GM12878 (cell line): ENCODE measurements around the gene SECISBP2. TPM values are rescaled to one million over a fixed set of nuclear protein-coding genes. Genes with fewer than 3 reads are reported as not detected.

Source experiments
- ATAC-seq: fragments of 200-7000 bp; cut with Tn5 transposase; 3 replicates; pipeline ENCODE4 v1.9.1; 2020; ENCODE audit warnings: mild to moderate bottlenecking, moderate library complexity
- BruUV-seq: library from RNA; stranded (reverse); fragments of 400-500 nt; replicated peaks from 2 replicates; lab custom pipeline; 2021; lab: Mats Ljungman, UMichigan
- CTCF ChIA-PET: fragments of 300-600 bp; sonication (Branson Sonifier 250); formaldehyde crosslinking; extraction: SDS; loops from one replicate; lab custom pipeline; 2021; ENCODE audit warnings: inconsistent platforms; lab: Yijun Ruan, JAX
- POLR2A ChIA-PET: fragments of 350-600 bp; formaldehyde crosslinking; extraction: SDS; loops from one replicate; lab custom pipeline; 2021; ENCODE audit warnings: inconsistent platforms; lab: Charles Lee
- RAD21 ChIA-PET: fragments of 300-600 bp; sonication (Branson Sonifier 250); formaldehyde crosslinking; loops from one replicate; lab custom pipeline; 2023; ENCODE audit warnings: antibody characterized with exemption; ENCODE audit not compliant: unreplicated experiment; lab: Charles Lee
- SMC1A ChIA-PET: fragments of 300-600 bp; sonication (Branson Sonifier 250); formaldehyde crosslinking; loops from one replicate; lab custom pipeline; 2023; ENCODE audit not compliant: unreplicated experiment, uncharacterized antibody; lab: Charles Lee
- DNase-seq: peaks from one replicate; pipeline ENCODE4 v3.0.0-alpha.2; 2011; ENCODE audit warnings: low read depth, low spot score
- FAIRE-seq: peaks from 3 replicates; lab custom pipeline; 2011; peaks lifted over from hg19 to GRCh38; lab: Jason Lieb, UNC
- H2AFZ ChIP-seq: 2 replicates; pipeline ENCODE4 v1.6.0; 2011; ENCODE audit warnings: low read depth, low read length, control low read depth; ENCODE audit not compliant: control insufficient read depth
- H3K27ac ChIP-seq: 2 replicates; pipeline ENCODE4 v1.5.1; 2011; ENCODE audit warnings: control low read depth; ENCODE audit not compliant: control insufficient read depth, insufficient read depth
- H3K27me3 ChIP-seq, 2 experiments: replicated peaks in 1 of 2; 2 replicates each; pipeline versions ENCODE4 v1.6.0 to v1.6.1; 2011; ENCODE audit warnings: low read length in 1 of 2; ENCODE audit not compliant: control insufficient read depth in 2 of 2, insufficient read depth in 2 of 2
- H3K36me3 ChIP-seq, 2 experiments: 2 replicates each; pipeline ENCODE4 v1.5.1; 2011; ENCODE audit warnings: low read length in 1 of 2; ENCODE audit not compliant: control insufficient read depth in 2 of 2, insufficient read depth in 2 of 2
- H3K4me1 ChIP-seq: 2 replicates; pipeline ENCODE4 v1.6.1; 2011; ENCODE audit warnings: mild to moderate bottlenecking, low read length, moderate library complexity, mixed read lengths; ENCODE audit not compliant: control insufficient read depth, insufficient read depth
- H3K4me2 ChIP-seq: 2 replicates; pipeline ENCODE4 v1.6.0; 2011; ENCODE audit warnings: control low read depth; ENCODE audit not compliant: control insufficient read depth, insufficient read depth
- H3K4me3 ChIP-seq: fragments of 200-600 bp; sonication (generic); 2 replicates; pipeline ENCODE4 v1.5.1; 2016
- H3K79me2 ChIP-seq: 2 replicates; pipeline ENCODE4 v1.6.0; 2011; ENCODE audit warnings: low read length; ENCODE audit not compliant: control insufficient read depth, insufficient read depth
- H3K9ac ChIP-seq: 2 replicates; pipeline ENCODE4 v1.8.0; 2011; ENCODE audit warnings: low read length, control low read depth, mixed read lengths; ENCODE audit not compliant: control insufficient read depth, insufficient read depth
- H3K9me3 ChIP-seq: replicated peaks from 3 replicates; pipeline ENCODE4 v1.5.1; 2011; ENCODE audit warnings: mild to moderate bottlenecking, low read length; ENCODE audit not compliant: control insufficient read depth, insufficient read depth
- H4K20me1 ChIP-seq: 2 replicates; pipeline ENCODE4 v1.6.0; 2011; ENCODE audit not compliant: control insufficient read depth, insufficient read depth
- CHD4 ChIP-seq: fragments of 200-600 bp; sonication (generic); IDR thresholded peaks from 2 replicates; pipeline ENCODE4 v1.6.1; 2016; ENCODE audit warnings: mild to moderate bottlenecking
- GATAD2B ChIP-seq: fragments of 450-650 bp; conservative IDR thresholded peaks from 2 replicates; pipeline ENCODE4 v1.6.1; 2017; ENCODE audit warnings: low read depth, mild to moderate bottlenecking, moderate library complexity
- LARP7 ChIP-seq: fragments of 450-650 bp; IDR thresholded peaks from 2 replicates; pipeline ENCODE4 v1.6.1; 2017; ENCODE audit warnings: mild to moderate bottlenecking
- MAX ChIP-seq: IDR thresholded peaks from 2 replicates; pipeline ENCODE4 v1.6.1; 2012; ENCODE audit warnings: low read depth, low read length, improper control_type of control experiment
- MXI1 ChIP-seq: fragments of 150-350 bp; IDR thresholded peaks from 2 replicates; pipeline ENCODE4 v1.6.1; 2011; ENCODE audit warnings: low read depth, mild to moderate bottlenecking, inconsistent platforms, low read length, improper control_type of control experiment
- MYC ChIP-seq: IDR thresholded peaks from 2 replicates; pipeline ENCODE4 v1.6.1; 2011; ENCODE audit warnings: mild to moderate bottlenecking, low read length, moderate library complexity, inconsistent platforms; ENCODE audit not compliant: insufficient read depth, insufficient replicate concordance, insufficient read length, severe bottlenecking
- NR2F1 ChIP-seq: fragments of 450-650 bp; conservative IDR thresholded peaks from 2 replicates; pipeline ENCODE4 v1.6.1; 2017; ENCODE audit warnings: mild to moderate bottlenecking
- PAX8 ChIP-seq: fragments of 450-650 bp; IDR thresholded peaks from 2 replicates; pipeline ENCODE4 v1.6.1; 2017; ENCODE audit warnings: mild to moderate bottlenecking, moderate library complexity
- RELA ChIP-seq: fragments of 450-650 bp; IDR thresholded peaks from 2 replicates; pipeline ENCODE4 v1.8.0; 2014; ENCODE audit warnings: borderline replicate concordance; ENCODE audit not compliant: partially characterized antibody
- SREBF2 ChIP-seq: IDR thresholded peaks from 2 replicates; pipeline ENCODE4 v1.6.1; 2012; ENCODE audit warnings: mild to moderate bottlenecking, low read length
- WRNIP1 ChIP-seq: IDR thresholded peaks from 2 replicates; pipeline ENCODE4 v1.6.1; 2011; ENCODE audit warnings: low read depth, low read length, improper control_type of control experiment, borderline replicate concordance
- ZBTB33 ChIP-seq: fragments of 450-650 bp; IDR thresholded peaks from 2 replicates; pipeline ENCODE4 v1.6.1; 2017; ENCODE audit warnings: mild to moderate bottlenecking
- WGBS: methylation state at CpG from one replicate; pipeline ENCODE4 v1.1.6; 2016; ENCODE audit warnings: low lambda C conversion rate; ENCODE audit not compliant: insufficient replicate concordance, insufficient coverage; ENCODE audit errors: missing lambda C conversion rate; 5-methylcytosine and 5-hydroxymethylcytosine counted together
- in situ Hi-C: fragments of 300-500 bp; cut with MboI; formaldehyde crosslinking; loops from 9 replicates; pipeline ENCODE4 v1.14.3; 2018; ENCODE audit warnings: mixed read lengths
- intact Hi-C: fragments of 100-400 bp; cut with micrococcal nuclease; formaldehyde crosslinking; loops from one replicate; pipeline ENCODE4 v1.14.2; 2022; ENCODE audit not compliant: unreplicated experiment
- polyA plus RNA-seq, 11 experiments: library from polyadenylated mRNA; depleted of rRNA in 4 of 11; unstranded in 6 of 11; stranded (reverse) in 5 of 11; fragments of >200 nt; fragmentation: Nextera tagmentation in 4 of 11; fragmentation: Illumina TruSeq in 1 of 11; extraction: Ambion mirVana in 4 of 11; extraction: Trizol in 1 of 11; gene quantifications; 1 replicate in 1 of 11; 2 replicates in 10 of 11; pipeline versions ENCODE4 v1.2.1 to v1.2.3, GENCODE V29; 2011 to 2016; ENCODE audit warnings: inconsistent platforms in 2 of 11, missing spikeins in 2 of 11, low read depth in 1 of 11
- total RNA-seq, 4 experiments: library from RNA; depleted of rRNA in 3 of 4; stranded (reverse); fragments of >200 nt in 3 of 4; fragmentation: Illumina TruSeq in 1 of 4; extraction: Trizol in 1 of 4; gene quantifications; 2 replicates each; pipeline versions ENCODE4 v1.2.1 to v1.2.3, GENCODE V29; 2013 to 2021
- TF ChIP-seq, protein P1 (sequence below): fragments of 150-350 bp; IDR thresholded peaks from 2 replicates; pipeline ENCODE4 v1.6.1; 2016; ENCODE audit warnings: low read depth, low read length
- TF ChIP-seq, protein P2 (sequence below): IDR thresholded peaks from 2 replicates; pipeline ENCODE4 v1.6.1; 2011; ENCODE audit warnings: mild to moderate bottlenecking, low read depth, low read length, moderate library complexity; ENCODE audit not compliant: insufficient replicate concordance
- TF ChIP-seq, protein P3 (sequence below): IDR thresholded peaks from 2 replicates; pipeline ENCODE4 v1.6.1; 2012; ENCODE audit warnings: low read depth, low read length, improper control_type of control experiment

The SECISBP2 gene
- total and polyA plus RNA-seq, 10 of the 15 experiments (the other 5 are each of a cell fraction or from before 2014, with no cell fraction given): 4.6 to 50.5 (median 31.9) TPM

GRCh38 chr9:89361816-89362646, 43.7 kb downstream of the SECISBP2 start:
- SMC1A ChIA-PET: interaction anchor here (0.5 kb wide), 1 partner anchor 210 kb away, joined by 3 read pairs; no protein-coding TSS in a partner anchor
- ATAC-seq (no peak), DNase-seq (no peak), FAIRE-seq (no peak)
- no peak overlapping the region for H3K9ac ChIP-seq
- H3K27me3 ChIP-seq: no peaks in the 10 kb centered on the region
- no peaks in the 10 kb centered on the region; the same call in 1 of the 2 replicates for H4K20me1 ChIP-seq
- H3K9me3 ChIP-seq: no peaks in the 10 kb centered on the region
- H3K4me1 ChIP-seq: no peaks in the 10 kb centered on the region
- H3K79me2 ChIP-seq: no peaks in the 10 kb centered on the region
- no TSS peak for BruUV-seq
- in situ Hi-C loops (no loop called here), intact Hi-C loops (no loop called here)
- POLR2A ChIA-PET: no interaction called here
- H3K27ac ChIP-seq: no peak overlapping the region
- CTCF ChIA-PET: interaction anchor here (1.1 to 1.6 kb wide), 3 partner anchors 13 to 187 kb away, joined by 3 to 7 read pairs (median 3); no protein-coding TSS in a partner anchor
- H3K36me3 ChIP-seq: peaks cover 25 to 26% of the 10 kb centered on the region in 2 experiments
- no peak overlapping the region for H3K4me3 ChIP-seq
- 86% methylated on average over 9 of the region's 9 CpGs for WGBS
- H2AFZ ChIP-seq: no peak overlapping the region
- no peak overlapping the region for H3K4me2 ChIP-seq
- RAD21 ChIA-PET: no interaction called here
- TF ChIP-seq MYC: no peak
- TF ChIP-seq, protein P1, sequence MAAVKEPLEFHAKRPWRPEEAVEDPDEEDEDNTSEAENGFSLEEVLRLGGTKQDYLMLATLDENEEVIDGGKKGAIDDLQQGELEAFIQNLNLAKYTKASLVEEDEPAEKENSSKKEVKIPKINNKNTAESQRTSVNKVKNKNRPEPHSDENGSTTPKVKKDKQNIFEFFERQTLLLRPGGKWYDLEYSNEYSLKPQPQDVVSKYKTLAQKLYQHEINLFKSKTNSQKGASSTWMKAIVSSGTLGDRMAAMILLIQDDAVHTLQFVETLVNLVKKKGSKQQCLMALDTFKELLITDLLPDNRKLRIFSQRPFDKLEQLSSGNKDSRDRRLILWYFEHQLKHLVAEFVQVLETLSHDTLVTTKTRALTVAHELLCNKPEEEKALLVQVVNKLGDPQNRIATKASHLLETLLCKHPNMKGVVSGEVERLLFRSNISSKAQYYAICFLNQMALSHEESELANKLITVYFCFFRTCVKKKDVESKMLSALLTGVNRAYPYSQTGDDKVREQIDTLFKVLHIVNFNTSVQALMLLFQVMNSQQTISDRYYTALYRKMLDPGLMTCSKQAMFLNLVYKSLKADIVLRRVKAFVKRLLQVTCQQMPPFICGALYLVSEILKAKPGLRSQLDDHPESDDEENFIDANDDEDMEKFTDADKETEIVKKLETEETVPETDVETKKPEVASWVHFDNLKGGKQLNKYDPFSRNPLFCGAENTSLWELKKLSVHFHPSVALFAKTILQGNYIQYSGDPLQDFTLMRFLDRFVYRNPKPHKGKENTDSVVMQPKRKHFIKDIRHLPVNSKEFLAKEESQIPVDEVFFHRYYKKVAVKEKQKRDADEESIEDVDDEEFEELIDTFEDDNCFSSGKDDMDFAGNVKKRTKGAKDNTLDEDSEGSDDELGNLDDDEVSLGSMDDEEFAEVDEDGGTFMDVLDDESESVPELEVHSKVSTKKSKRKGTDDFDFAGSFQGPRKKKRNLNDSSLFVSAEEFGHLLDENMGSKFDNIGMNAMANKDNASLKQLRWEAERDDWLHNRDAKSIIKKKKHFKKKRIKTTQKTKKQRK: no peak
- TF ChIP-seq GATAD2B: no peak
- no peak for TF ChIP-seq ZBTB33
- TF ChIP-seq, protein P2, sequence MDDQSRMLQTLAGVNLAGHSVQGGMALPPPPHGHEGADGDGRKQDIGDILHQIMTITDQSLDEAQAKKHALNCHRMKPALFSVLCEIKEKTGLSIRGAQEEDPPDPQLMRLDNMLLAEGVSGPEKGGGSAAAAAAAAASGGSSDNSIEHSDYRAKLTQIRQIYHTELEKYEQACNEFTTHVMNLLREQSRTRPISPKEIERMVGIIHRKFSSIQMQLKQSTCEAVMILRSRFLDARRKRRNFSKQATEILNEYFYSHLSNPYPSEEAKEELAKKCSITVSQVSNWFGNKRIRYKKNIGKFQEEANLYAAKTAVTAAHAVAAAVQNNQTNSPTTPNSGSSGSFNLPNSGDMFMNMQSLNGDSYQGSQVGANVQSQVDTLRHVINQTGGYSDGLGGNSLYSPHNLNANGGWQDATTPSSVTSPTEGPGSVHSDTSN: no peak
- TF ChIP-seq NR2F1: no peak
- TF ChIP-seq WRNIP1: no peak
- TF ChIP-seq, protein P3, sequence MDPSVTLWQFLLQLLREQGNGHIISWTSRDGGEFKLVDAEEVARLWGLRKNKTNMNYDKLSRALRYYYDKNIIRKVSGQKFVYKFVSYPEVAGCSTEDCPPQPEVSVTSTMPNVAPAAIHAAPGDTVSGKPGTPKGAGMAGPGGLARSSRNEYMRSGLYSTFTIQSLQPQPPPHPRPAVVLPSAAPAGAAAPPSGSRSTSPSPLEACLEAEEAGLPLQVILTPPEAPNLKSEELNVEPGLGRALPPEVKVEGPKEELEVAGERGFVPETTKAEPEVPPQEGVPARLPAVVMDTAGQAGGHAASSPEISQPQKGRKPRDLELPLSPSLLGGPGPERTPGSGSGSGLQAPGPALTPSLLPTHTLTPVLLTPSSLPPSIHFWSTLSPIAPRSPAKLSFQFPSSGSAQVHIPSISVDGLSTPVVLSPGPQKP: no peak
- no peak for TF ChIP-seq CHD4
- TF ChIP-seq PAX8: no peak
- TF ChIP-seq SREBF2: no peak
- no peak for TF ChIP-seq MXI1
- no peak for TF ChIP-seq RELA
- no peak for TF ChIP-seq MAX
- no peak for TF ChIP-seq LARP7
